GM12878 (cell line): Measurements from ENCODE around the gene ZNF79. TPM values are rescaled to one million over a fixed set of nuclear protein-coding genes. Genes with fewer than 3 reads are reported as not detected.

ENCODE experiments used
- ATF7 ChIP-seq: fragments of 450-650 bp; IDR thresholded peaks from 2 replicates; pipeline ENCODE4 v1.6.1; 2016; ENCODE audit warnings: low read depth, mild to moderate bottlenecking
- EGR1 ChIP-seq, 2 experiments: IDR thresholded peaks; 1 replicate in 1 of 2; 2 replicates in 1 of 2; pipeline ENCODE4 v1.6.1; 2011 to 2012; ENCODE audit warnings: low read depth in 2 of 2, low read length in 2 of 2, borderline replicate concordance in 1 of 2, mild to moderate bottlenecking in 1 of 2, moderate library complexity in 1 of 2
- ESRRA ChIP-seq: IDR thresholded peaks from 2 replicates; pipeline ENCODE4 v1.6.1; 2012; ENCODE audit warnings: mild to moderate bottlenecking, low read length, improper control_type of control experiment
- IKZF1 ChIP-seq: fragments of 450-650 bp; conservative IDR thresholded peaks from 2 replicates; pipeline ENCODE4 v1.6.1; 2017; ENCODE audit warnings: antibody characterized with exemption, mild to moderate bottlenecking
- JUNB ChIP-seq: IDR thresholded peaks from 2 replicates; pipeline ENCODE4 v1.6.1; 2016; ENCODE audit warnings: antibody characterized with exemption, mild to moderate bottlenecking
- MXI1 ChIP-seq: fragments of 150-350 bp; IDR thresholded peaks from 2 replicates; pipeline ENCODE4 v1.6.1; 2011; ENCODE audit warnings: low read depth, mild to moderate bottlenecking, inconsistent platforms, low read length, improper control_type of control experiment
- NBN ChIP-seq: fragments of 450-650 bp; IDR thresholded peaks from 2 replicates; pipeline ENCODE4 v1.6.1; 2016
- RBBP5 ChIP-seq: fragments of 200-600 bp; sonication (generic); conservative IDR thresholded peaks from 2 replicates; pipeline ENCODE4 v1.6.1; 2016
- RELA ChIP-seq: fragments of 450-650 bp; IDR thresholded peaks from 2 replicates; pipeline ENCODE4 v1.8.0; 2014; ENCODE audit warnings: borderline replicate concordance; ENCODE audit not compliant: partially characterized antibody
- SIX5 ChIP-seq: IDR thresholded peaks from 2 replicates; pipeline ENCODE4 v1.6.1; 2011; ENCODE audit warnings: mild to moderate bottlenecking, low read depth, low read length, moderate library complexity; ENCODE audit not compliant: severe bottlenecking
- STAT1 ChIP-seq: fragments of 450-650 bp; conservative IDR thresholded peaks from 2 replicates; pipeline ENCODE4 v1.6.1; 2014; ENCODE audit warnings: antibody characterized with exemption, mild to moderate bottlenecking
- TARDBP ChIP-seq: IDR thresholded peaks from 2 replicates; pipeline ENCODE4 v1.6.1; 2016; ENCODE audit warnings: borderline replicate concordance
- TBL1XR1 ChIP-seq: IDR thresholded peaks from 2 replicates; pipeline ENCODE4 v1.6.1; 2012; ENCODE audit warnings: low read depth, low read length, improper control_type of control experiment
- TCF7 ChIP-seq: IDR thresholded peaks from 2 replicates; pipeline ENCODE4 v1.6.1; 2014; ENCODE audit warnings: antibody characterized with exemption, borderline replicate concordance
- YY1 ChIP-seq: IDR thresholded peaks from 2 replicates; pipeline ENCODE4 v1.6.1; 2011; ENCODE audit warnings: low read depth, mild to moderate bottlenecking, low read length
- ZNF274 ChIP-seq: IDR thresholded peaks from one replicate; pipeline ENCODE4 v1.8.0; 2011; ENCODE audit not compliant: insufficient read length, insufficient read depth
- ZNF622 ChIP-seq: fragments of 450-650 bp; IDR thresholded peaks from 2 replicates; pipeline ENCODE4 v1.6.1; 2017; ENCODE audit warnings: mild to moderate bottlenecking, inconsistent platforms
- polyA plus RNA-seq, 11 experiments: library from polyadenylated mRNA; depleted of rRNA in 4 of 11; unstranded in 6 of 11; stranded (reverse) in 5 of 11; fragments of >200 nt; fragmentation: Nextera tagmentation in 4 of 11; fragmentation: Illumina TruSeq in 1 of 11; extraction: Ambion mirVana in 4 of 11; extraction: Trizol in 1 of 11; gene quantifications; 1 replicate in 1 of 11; 2 replicates in 10 of 11; pipeline versions ENCODE4 v1.2.1 to v1.2.3, GENCODE V29; 2011 to 2016; ENCODE audit warnings: inconsistent platforms in 2 of 11, missing spikeins in 2 of 11, low read depth in 1 of 11
- total RNA-seq, 4 experiments: library from RNA; depleted of rRNA in 3 of 4; stranded (reverse); fragments of >200 nt in 3 of 4; fragmentation: Illumina TruSeq in 1 of 4; extraction: Trizol in 1 of 4; gene quantifications; 2 replicates each; pipeline versions ENCODE4 v1.2.1 to v1.2.3, GENCODE V29; 2013 to 2021
- TF ChIP-seq, protein P1 (sequence below): IDR thresholded peaks from 2 replicates; pipeline ENCODE4 v1.6.1; 2011; ENCODE audit warnings: mild to moderate bottlenecking, low read depth, low read length, moderate library complexity; ENCODE audit not compliant: insufficient replicate concordance
- TF ChIP-seq, protein P2 (sequence below): IDR thresholded peaks from 2 replicates; pipeline ENCODE4 v1.6.1; 2011; ENCODE audit warnings: low read depth, low read length, improper control_type of control experiment, borderline replicate concordance
- TF ChIP-seq, protein P3 (sequence below): fragments of 450-650 bp; conservative IDR thresholded peaks from 2 replicates; pipeline ENCODE4 v1.6.1; 2017; ENCODE audit warnings: mild to moderate bottlenecking, moderate library complexity
- TF ChIP-seq, protein P4 (sequence below): fragments of 150-350 bp; IDR thresholded peaks from 2 replicates; pipeline ENCODE4 v1.6.1; 2014; ENCODE audit warnings: mild to moderate bottlenecking, low read depth, low read length
- TF ChIP-seq, protein P5 (sequence below): fragments of 450-650 bp; formaldehyde crosslinking; IDR thresholded peaks from 2 replicates; pipeline ENCODE4 v1.5.0; 2022; ENCODE audit warnings: mild to moderate bottlenecking, missing genetic modification characterization

Gene ZNF79
- total and polyA plus RNA-seq, 10 of the 15 experiments (the other 5 are each of a cell fraction or from before 2014, with no cell fraction given) = 1.8 to 14.1 (median 11.7) TPM

DNA sequence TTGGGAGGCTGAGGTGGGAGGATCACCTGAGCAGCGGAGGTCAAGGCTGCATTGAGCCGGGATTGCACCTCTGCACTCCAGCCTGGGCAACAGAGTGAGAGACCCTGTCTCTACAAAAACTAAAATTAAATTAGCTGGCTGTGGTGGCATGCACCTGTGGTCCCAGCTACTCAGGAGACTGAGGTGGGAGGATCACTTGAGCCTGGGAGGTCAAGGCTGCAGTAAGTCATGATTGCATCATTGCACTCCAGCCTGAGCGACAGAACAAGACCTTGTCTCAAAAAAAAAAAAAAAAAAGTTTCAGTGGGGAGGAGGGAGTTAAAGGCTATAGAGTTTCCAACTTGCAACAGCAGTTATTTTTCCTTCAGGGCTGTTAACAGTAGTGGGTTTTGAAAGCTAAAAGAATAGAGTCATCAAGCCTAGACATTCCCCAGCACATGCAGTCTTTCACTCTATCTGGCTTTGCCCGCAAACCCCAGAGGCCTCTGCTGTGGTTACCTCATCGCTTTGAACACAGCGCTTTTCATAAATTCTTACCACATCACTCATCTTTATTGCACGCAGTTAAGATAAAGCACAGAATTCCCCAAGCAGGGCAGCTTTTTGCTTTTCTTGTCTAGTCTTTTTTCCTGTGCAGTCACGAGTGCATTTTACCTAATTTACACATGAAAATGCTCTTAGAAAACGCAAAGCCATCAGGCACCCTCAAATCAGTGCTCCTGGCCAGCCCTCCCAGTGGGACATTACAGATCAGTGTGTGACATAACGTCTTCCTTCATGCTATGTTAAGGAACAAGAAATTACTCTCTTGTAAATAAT lies 35.9 kb upstream of the ZNF79 start (continued):
- TF ChIP-seq, protein P1, sequence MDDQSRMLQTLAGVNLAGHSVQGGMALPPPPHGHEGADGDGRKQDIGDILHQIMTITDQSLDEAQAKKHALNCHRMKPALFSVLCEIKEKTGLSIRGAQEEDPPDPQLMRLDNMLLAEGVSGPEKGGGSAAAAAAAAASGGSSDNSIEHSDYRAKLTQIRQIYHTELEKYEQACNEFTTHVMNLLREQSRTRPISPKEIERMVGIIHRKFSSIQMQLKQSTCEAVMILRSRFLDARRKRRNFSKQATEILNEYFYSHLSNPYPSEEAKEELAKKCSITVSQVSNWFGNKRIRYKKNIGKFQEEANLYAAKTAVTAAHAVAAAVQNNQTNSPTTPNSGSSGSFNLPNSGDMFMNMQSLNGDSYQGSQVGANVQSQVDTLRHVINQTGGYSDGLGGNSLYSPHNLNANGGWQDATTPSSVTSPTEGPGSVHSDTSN = no peak
- TF ChIP-seq, protein P2, sequence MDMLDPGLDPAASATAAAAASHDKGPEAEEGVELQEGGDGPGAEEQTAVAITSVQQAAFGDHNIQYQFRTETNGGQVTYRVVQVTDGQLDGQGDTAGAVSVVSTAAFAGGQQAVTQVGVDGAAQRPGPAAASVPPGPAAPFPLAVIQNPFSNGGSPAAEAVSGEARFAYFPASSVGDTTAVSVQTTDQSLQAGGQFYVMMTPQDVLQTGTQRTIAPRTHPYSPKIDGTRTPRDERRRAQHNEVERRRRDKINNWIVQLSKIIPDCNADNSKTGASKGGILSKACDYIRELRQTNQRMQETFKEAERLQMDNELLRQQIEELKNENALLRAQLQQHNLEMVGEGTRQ = no peak; the same call in 1 of the 2 replicates
- TF ChIP-seq, protein P3, sequence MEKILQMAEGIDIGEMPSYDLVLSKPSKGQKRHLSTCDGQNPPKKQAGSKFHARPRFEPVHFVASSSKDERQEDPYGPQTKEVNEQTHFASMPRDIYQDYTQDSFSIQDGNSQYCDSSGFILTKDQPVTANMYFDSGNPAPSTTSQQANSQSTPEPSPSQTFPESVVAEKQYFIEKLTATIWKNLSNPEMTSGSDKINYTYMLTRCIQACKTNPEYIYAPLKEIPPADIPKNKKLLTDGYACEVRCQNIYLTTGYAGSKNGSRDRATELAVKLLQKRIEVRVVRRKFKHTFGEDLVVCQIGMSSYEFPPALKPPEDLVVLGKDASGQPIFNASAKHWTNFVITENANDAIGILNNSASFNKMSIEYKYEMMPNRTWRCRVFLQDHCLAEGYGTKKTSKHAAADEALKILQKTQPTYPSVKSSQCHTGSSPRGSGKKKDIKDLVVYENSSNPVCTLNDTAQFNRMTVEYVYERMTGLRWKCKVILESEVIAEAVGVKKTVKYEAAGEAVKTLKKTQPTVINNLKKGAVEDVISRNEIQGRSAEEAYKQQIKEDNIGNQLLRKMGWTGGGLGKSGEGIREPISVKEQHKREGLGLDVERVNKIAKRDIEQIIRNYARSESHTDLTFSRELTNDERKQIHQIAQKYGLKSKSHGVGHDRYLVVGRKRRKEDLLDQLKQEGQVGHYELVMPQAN = no peak
- TF ChIP-seq ZNF274 (no peak), SIX5 (no peak), EGR1 (IDR thresholded peaks at IDR 0.05; ENCODE audit: borderline replicate concordance in 1 of 2, low read depth in 2 of 2, low read length in 2 of 2) (no peak), IKZF1 (peak; percentile 85), ZNF622 (no peak), ATF7 (peak; percentile 97), TCF7 (peak; percentile 100), ESRRA (no peak), RBBP5 (no peak), TBL1XR1 (peak; percentile 92; the same call in 1 of the 2 replicates), RELA (peak; percentile 19), STAT1 (no peak), MXI1 (peak; percentile 70; the same call in 1 of the 2 replicates), TARDBP (peak; percentile 55; the same call in 1 of the 2 replicates), YY1 (no peak), NBN (peak; percentile 96), JUNB (peak; percentile 58)
- TF ChIP-seq, protein P4, sequence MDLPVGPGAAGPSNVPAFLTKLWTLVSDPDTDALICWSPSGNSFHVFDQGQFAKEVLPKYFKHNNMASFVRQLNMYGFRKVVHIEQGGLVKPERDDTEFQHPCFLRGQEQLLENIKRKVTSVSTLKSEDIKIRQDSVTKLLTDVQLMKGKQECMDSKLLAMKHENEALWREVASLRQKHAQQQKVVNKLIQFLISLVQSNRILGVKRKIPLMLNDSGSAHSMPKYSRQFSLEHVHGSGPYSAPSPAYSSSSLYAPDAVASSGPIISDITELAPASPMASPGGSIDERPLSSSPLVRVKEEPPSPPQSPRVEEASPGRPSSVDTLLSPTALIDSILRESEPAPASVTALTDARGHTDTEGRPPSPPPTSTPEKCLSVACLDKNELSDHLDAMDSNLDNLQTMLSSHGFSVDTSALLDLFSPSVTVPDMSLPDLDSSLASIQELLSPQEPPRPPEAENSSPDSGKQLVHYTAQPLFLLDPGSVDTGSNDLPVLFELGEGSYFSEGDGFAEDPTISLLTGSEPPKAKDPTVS = no peak
- TF ChIP-seq, protein P5, sequence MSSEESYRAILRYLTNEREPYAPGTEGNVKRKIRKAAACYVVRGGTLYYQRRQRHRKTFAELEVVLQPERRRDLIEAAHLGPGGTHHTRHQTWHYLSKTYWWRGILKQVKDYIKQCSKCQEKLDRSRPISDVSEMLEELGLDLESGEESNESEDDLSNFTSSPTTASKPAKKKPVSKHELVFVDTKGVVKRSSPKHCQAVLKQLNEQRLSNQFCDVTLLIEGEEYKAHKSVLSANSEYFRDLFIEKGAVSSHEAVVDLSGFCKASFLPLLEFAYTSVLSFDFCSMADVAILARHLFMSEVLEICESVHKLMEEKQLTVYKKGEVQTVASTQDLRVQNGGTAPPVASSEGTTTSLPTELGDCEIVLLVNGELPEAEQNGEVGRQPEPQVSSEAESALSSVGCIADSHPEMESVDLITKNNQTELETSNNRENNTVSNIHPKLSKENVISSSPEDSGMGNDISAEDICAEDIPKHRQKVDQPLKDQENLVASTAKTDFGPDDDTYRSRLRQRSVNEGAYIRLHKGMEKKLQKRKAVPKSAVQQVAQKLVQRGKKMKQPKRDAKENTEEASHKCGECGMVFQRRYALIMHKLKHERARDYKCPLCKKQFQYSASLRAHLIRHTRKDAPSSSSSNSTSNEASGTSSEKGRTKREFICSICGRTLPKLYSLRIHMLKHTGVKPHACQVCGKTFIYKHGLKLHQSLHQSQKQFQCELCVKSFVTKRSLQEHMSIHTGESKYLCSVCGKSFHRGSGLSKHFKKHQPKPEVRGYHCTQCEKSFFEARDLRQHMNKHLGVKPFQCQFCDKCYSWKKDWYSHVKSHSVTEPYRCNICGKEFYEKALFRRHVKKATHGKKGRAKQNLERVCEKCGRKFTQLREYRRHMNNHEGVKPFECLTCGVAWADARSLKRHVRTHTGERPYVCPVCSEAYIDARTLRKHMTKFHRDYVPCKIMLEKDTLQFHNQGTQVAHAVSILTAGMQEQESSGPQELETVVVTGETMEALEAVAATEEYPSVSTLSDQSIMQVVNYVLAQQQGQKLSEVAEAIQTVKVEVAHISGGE = no peak
